Lung (tissue), 12 donors: ENCODE data around the gene KCP. TPM values are rescaled to one million over a fixed set of nuclear protein-coding genes. Genes with fewer than 3 reads are reported as not detected.

ENCODE experiments used
- ATAC-seq: fragments of 200-7000 bp; cut with Tn5 transposase; one replicate; pipeline ENCODE4 v1.9.1; 2020; ENCODE audit warnings: moderate number of reproducible peaks; ENCODE audit not compliant: insufficient read depth, low FRiP score
- DNase-seq, 3 donors: peaks; one replicate each; pipeline ENCODE4 v3.0.0-alpha.2; 2013 to 2017
- H3K27ac ChIP-seq, 2 donors: one replicate each; pipeline ENCODE4 v1.5.1; 2013; ENCODE audit warnings: mild to moderate bottlenecking in 2 of 2, moderate library complexity in 2 of 2, control low read depth in 1 of 2, inconsistent platforms in 1 of 2, low read depth in 1 of 2, low read length in 1 of 2
- H3K27me3 ChIP-seq, 3 donors: one replicate each; pipeline ENCODE4 v1.5.1; 2013; ENCODE audit warnings: low read length in 2 of 3; ENCODE audit not compliant: control insufficient read depth in 3 of 3, insufficient read depth in 3 of 3
- H3K36me3 ChIP-seq, 4 donors: one replicate each; pipeline ENCODE4 v1.5.1; 2013; ENCODE audit warnings: low read length in 4 of 4, mild to moderate bottlenecking in 1 of 4, moderate library complexity in 1 of 4; ENCODE audit not compliant: control insufficient read depth in 4 of 4, insufficient read depth in 4 of 4
- H3K4me1 ChIP-seq, 5 donors: one replicate each; pipeline ENCODE4 v1.5.1; 2013; ENCODE audit warnings: low read length in 5 of 5, mild to moderate bottlenecking in 2 of 5, moderate library complexity in 1 of 5; ENCODE audit not compliant: control insufficient read depth in 5 of 5, insufficient read depth in 5 of 5
- H3K4me3 ChIP-seq: one replicate; pipeline ENCODE4 v1.5.1; 2013; ENCODE audit warnings: mild to moderate bottlenecking, control low read depth, moderate library complexity
- H3K9ac ChIP-seq, 2 donors: one replicate each; pipeline ENCODE4 v1.5.1; 2013; ENCODE audit warnings: low read length in 2 of 2, control low read depth in 1 of 2; ENCODE audit not compliant: insufficient read depth in 1 of 2
- H3K9me3 ChIP-seq, 4 donors: one replicate each; pipeline ENCODE4 v1.5.1; 2013; ENCODE audit warnings: low read length in 3 of 4, mild to moderate bottlenecking in 1 of 4, moderate library complexity in 1 of 4; ENCODE audit not compliant: control insufficient read depth in 4 of 4, insufficient read depth in 3 of 4
- WGBS, 2 donors: extraction: QIAGEN DNeasy Blood & Tissue Kit; methylation state at CpG; one replicate each; pipeline ENCODE4 v1.1.7; 2013; 5-methylcytosine and 5-hydroxymethylcytosine counted together
- polyA plus RNA-seq, 2 donors: library from polyadenylated mRNA; stranded (reverse); fragments of 200-250 nt; gene quantifications; one replicate each; pipeline ENCODE4 v1.2.1, GENCODE V29; 2013
- total RNA-seq, 2 donors: library from RNA; depleted of rRNA in 1 of 2; stranded (reverse); fragments of >200 nt in 1 of 2; gene quantifications; one replicate each; pipeline ENCODE4 v1.2.1, GENCODE V29; 2014 to 2021
- TF ChIP-seq, protein P1 (sequence below): IDR thresholded peaks from 2 replicates; pipeline ENCODE4 v1.5.1; 2012; ENCODE audit warnings: mild to moderate bottlenecking; ENCODE audit errors: control extremely low read depth, extremely low read depth
- donor health status: control.
- donor health status: control.
- donor health status: Bipolar disorder and iron deficiency.
- donor health status: healthy.
- donor health status: DM: yes; HTN: yes; CAD: no.

KCP gene
- total and polyA plus RNA-seq, 4 donors, result 0.22 to 3.9 (median 0.56) TPM

DNA sequence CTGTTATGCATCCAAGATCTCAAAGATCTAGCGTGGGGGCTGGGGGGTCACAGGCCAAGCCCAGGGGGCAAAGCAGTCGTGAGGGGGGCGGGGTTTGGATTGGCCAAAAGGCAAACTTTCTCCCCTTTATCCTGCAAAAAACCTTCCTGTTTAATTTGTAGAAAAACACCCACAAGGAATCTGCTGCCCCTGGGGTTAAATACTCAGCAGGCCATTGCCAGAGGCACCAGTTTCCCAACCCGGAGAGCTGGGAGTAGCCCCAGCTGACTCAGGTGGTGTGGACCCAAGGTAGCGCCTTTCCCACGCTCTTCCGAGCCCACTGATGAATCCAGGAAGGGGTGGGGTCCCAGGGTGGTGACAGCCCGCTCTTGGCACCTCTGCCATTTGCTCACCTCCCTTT is 21.4 kb downstream of the KCP start:
- DNase-seq, result no peak

DNA sequence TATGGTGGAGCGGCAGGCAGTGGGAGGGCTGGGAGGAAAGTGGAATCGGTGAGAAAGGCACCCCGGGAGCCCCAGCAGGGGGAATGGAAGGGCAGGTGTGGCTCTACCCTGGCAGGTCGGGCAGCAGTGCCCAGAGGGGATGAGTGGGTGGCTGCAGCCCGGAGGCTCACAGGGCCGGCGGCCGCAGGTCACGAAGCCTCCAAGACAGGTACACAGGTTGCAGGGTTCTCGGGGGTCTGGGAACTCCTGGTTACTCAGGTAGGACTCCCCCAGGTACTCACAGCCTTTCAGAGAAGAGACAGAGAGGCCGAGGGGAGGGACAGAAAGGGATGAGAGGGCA is 21.8 kb downstream of the KCP start:
- no peaks in the 10 kb centered on the region for H3K36me3 ChIP-seq
- H3K27me3 ChIP-seq, result peaks cover 0 to 14% (median 0%) of the 10 kb centered on the region in 3 donors
- no peak overlapping the region for H3K9ac ChIP-seq
- WGBS, 2 donors, result 82 to 89% methylated on average over 11 of the region's 11 CpGs
- peak in 1 of 3 donors; percentile 9 for DNase-seq
- TF ChIP-seq, protein P1, sequence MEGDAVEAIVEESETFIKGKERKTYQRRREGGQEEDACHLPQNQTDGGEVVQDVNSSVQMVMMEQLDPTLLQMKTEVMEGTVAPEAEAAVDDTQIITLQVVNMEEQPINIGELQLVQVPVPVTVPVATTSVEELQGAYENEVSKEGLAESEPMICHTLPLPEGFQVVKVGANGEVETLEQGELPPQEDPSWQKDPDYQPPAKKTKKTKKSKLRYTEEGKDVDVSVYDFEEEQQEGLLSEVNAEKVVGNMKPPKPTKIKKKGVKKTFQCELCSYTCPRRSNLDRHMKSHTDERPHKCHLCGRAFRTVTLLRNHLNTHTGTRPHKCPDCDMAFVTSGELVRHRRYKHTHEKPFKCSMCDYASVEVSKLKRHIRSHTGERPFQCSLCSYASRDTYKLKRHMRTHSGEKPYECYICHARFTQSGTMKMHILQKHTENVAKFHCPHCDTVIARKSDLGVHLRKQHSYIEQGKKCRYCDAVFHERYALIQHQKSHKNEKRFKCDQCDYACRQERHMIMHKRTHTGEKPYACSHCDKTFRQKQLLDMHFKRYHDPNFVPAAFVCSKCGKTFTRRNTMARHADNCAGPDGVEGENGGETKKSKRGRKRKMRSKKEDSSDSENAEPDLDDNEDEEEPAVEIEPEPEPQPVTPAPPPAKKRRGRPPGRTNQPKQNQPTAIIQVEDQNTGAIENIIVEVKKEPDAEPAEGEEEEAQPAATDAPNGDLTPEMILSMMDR, result no peak
- no peak overlapping the region for H3K4me3 ChIP-seq
- H3K9me3 ChIP-seq, result no peaks in the 10 kb centered on the region
- peaks cover 0 to 3% (median 0%) of the 10 kb centered on the region in 5 donors for H3K4me1 ChIP-seq
- no peak overlapping the region for H3K27ac ChIP-seq
- ATAC-seq, result no peak

More for the DNA sequence above, 21.4 kb downstream of the KCP start:
- Histone ChIP-seq H3K27me3 (peaks cover 0 to 14% (median 0%) of the 10 kb centered on the region in 3 donors), H3K4me1 (peaks cover 0 to 3% (median 0%) of the 10 kb centered on the region in 5 donors), H3K4me3 (no peak overlapping the region), H3K9me3 (no peaks in the 10 kb centered on the region), H3K27ac (no peak overlapping the region), H3K36me3 (no peaks in the 10 kb centered on the region), H3K9ac (no peak overlapping the region)
- 71 to 75% methylated on average over 8 of the region's 8 CpGs for WGBS, 2 donors
- ATAC-seq, result no peak
- TF ChIP-seq, protein P1, result no peak

DNA sequence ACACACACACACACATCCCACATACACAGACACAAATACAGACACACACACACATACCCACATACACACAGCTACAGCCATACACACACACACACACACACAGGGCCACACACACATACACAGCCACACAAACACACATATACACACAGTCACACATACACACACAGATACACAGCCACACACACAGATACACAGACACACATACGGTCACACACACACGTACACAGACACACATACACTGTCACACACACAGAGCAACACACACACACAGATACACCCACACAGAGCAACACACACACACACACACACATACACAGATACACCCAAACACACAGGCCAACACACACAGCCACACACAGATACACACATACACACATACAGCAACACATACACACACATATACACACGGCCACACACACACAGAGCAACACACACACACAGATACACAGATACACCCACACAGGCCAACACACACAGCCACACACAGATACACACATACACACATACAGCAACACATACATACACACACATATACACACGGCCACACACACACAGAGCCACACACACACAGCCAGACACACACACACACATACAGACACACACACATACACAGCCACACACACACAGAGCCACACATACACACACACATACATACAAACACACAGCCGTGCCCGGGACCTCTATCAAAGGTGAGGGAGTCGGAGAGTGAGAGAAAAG is 22.3 kb downstream of the KCP start:
- Histone ChIP-seq H3K4me3 (no peak overlapping the region), H3K9ac (no peak overlapping the region), H3K36me3 (no peaks in the 10 kb centered on the region), H3K27ac (no peak overlapping the region), H3K9me3 (no peaks in the 10 kb centered on the region), H3K4me1 (peaks cover 0 to 3% (median 0%) of the 10 kb centered on the region in 5 donors), H3K27me3 (peaks cover 0 to 14% (median 0%) of the 10 kb centered on the region in 3 donors)
- ATAC-seq, result no peak
- WGBS, 2 donors, result 89 to 93% methylated on average over 7 of the region's 7 CpGs
- TF ChIP-seq, protein P1, result no peak
- DNase-seq, result peak in 1 of 3 donors; percentile 3
